Epithelial cell of proximal tubule (primary cell): ENCODE data around the gene C3. TPM values are rescaled to one million over a fixed set of nuclear protein-coding genes. Genes with fewer than 3 reads are reported as not detected.

Experiments used
- DNase-seq: peaks from one replicate; pipeline ENCODE4 v3.0.0-alpha.2; 2011; ENCODE audit warnings: low read depth
- H3K4me3 ChIP-seq: 2 replicates; pipeline ENCODE4 v1.5.1; 2011; ENCODE audit warnings: low read depth, mild to moderate bottlenecking, low read length
- CTCF ChIP-seq: conservative IDR thresholded peaks from 2 replicates; pipeline ENCODE4 v1.5.1; 2012; ENCODE audit warnings: low read depth, mild to moderate bottlenecking, low read length
- total RNA-seq: library from RNA; depleted of rRNA; stranded (reverse); fragments of >200 nt; gene quantifications from 2 replicates; pipeline ENCODE4 v1.2.3, GENCODE V29; 2015

C3 gene
- total RNA-seq, 1 donor from 2014 or later: 10.0 TPM

- TF ChIP-seq CTCF: no peak
- H3K4me3 ChIP-seq: peak overlapping the region; percentile 16
- DNase-seq: no peak
Observed at GRCh38 chr19:6744381-6745301, 24.2 kb upstream of the C3 start.

GRCh38 chr19:6743714-6744380 lies 23.4 kb upstream of the C3 start:
- no peak for TF ChIP-seq CTCF
- H3K4me3 ChIP-seq: no peak overlapping the region
- no peak for DNase-seq

GRCh38 chr19:6743066-6743465 lies 22.6 kb upstream of the C3 start:
- TF ChIP-seq CTCF: no peak
- no peak overlapping the region for H3K4me3 ChIP-seq
- no peak for DNase-seq

- DNase-seq: no peak
- no peak for TF ChIP-seq CTCF
Observed at GRCh38 chr19:6740589-6741343, 20.3 kb upstream of the C3 start.

GRCh38 chr19:6739883-6740588 lies 19.6 kb upstream of the C3 start:
- TF ChIP-seq CTCF: no peak
- H3K4me3 ChIP-seq: peak overlapping the region; percentile 98
- DNase-seq: no peak

More at GRCh38 chr19:6740589-6741343, 20.3 kb upstream of the C3 start:
- peak overlapping the region; percentile 98 for H3K4me3 ChIP-seq

GRCh38 chr19:6739390-6739882 lies 19.0 kb upstream of the C3 start, which contains the start of gene TRIP10:
TRIP10 (plus strand) TSS chr19:6739680; CDS start chr19:6739762, 82 bp downstream.
- no peak for TF ChIP-seq CTCF
- no peak for DNase-seq
- peak within 1 kb of the TSS; percentile 98 for H3K4me3 ChIP-seq
